ENCODE results near the gene CCDC9B.

The CCDC9B gene

DNA sequence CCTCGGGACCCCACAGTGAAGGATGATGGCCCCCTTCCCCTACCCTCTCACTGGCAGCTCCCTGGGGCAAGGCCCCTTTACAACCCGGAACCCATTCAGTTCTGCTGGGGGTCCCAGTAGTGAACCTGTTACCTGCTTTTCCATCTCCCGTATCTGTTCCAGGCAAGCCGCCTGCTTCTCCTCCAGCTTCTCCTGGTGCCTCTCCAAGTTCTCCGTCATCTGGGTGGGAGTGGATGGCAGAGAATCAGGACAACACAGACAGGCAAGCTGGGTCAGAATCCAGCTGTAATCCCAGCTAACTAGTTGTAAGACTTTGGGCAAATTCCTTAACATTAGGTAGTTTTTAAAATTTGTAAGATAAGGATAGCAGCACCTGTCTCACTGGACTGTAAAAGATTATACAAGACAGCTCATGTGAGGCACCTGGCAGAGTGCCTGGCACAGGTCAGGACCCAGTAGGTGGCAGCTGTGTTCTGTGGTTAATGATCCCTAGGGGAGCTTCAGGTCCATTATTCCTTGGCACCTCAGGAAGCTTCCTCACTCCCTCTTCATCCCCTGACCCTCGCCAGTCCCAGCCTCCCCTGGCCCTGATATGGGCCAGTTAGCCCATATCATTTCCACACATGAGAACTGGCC is 51.5 kb downstream of the CCDC9B start:
- no peak for DNase-seq (ENCODE audit: low read depth)

DNA sequence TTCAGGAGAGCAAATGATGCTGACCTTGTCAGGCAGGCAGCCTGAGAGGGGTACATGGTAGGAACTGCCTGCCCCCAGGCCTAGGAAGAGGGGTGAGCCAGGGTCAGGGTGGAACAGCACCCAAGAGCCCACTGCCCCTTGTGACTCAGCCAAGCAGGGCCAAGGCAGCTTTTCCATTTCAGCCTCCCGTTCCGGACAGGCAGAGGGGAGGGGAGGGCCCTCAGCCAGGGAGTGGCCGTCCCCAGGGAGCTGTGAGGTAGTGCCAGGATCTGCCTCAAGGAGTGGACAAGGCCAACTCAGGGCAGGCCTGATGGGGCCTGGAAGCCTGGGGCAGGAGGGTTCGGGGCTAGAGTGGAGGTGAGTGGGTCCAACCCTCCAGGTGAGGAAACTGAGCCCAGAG is 52.8 kb downstream of the CCDC9B start:
- no peak for DNase-seq (ENCODE audit: low read depth)

DNA sequence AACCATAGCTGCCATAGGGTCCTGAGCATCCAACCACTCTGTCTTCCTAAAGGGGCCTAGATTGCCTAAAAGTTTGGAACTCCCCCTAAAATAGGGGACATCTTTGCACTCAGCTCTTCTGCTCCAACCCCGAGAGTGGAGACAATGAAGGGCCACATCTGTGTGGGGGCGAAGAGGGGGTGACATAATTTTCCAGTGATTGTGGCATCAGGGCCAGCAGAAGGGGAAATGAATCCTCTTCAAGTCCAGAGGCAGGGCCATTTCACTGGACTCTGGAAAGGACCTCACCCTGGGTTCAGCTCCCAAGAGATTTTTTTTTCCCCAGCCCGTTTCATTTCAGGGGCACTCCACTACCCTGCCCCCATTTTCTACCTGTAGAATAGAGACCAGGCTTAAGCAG is 53.2 kb downstream of the CCDC9B start:
- no peak for DNase-seq (ENCODE audit: low read depth)

- DNase-seq (ENCODE audit: low read depth): no peak
Measured at GRCh38 chr15:40286794-40287193, 53.9 kb downstream of the CCDC9B start.

GRCh38 chr15:40286061-40286532 is 54.6 kb downstream of the CCDC9B start:
- no peak for DNase-seq (ENCODE audit: low read depth)

DNA sequence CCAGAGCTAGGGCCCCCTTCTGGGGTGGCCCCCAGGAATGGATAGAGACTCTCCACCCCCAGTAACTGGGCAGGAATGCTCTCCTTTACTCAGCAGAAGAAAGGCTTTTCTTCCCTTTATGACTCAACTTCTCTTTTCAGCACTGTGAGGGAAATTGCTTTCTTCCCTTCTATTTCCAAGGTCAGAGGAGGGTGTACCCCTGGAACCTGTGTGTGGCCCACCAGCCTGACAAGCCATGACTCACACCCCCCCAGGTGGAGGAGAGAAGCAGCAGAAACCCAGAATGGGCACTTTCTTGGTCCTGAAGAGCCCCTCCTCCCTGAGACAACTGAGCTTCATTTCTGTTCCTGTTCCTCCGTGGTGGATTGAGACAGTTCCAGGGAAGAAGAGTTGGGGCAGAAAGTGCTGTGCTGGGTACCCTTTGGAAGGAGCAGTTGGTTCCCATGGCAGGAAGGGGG is 55.2 kb downstream of the CCDC9B start:
- DNase-seq (ENCODE audit: low read depth): no peak

DNA sequence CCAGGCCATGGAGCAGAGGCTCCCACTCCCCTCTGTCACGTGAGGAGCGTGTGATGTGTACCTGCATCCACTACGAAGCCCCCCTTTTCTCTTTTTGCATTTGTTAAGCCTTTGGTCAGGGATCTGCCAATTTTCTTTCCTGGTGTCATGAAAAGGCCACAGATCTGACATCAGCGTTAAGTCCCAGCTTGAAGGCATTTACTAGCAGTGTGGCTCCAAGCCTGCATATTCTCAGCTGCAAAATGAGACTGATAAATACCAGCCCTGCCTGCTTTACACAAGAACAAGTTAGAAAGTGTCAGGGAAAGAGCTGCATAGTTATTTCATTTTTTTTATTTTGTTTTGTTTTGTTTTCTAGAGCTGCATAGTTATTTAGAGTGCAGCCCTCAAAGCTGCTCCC is 55.6 kb downstream of the CCDC9B start:
- DNase-seq (ENCODE audit: low read depth): no peak

GRCh38 chr15:40283615-40284300 is 57.0 kb downstream of the CCDC9B start:
- DNase-seq (ENCODE audit: low read depth): no peak

DNA sequence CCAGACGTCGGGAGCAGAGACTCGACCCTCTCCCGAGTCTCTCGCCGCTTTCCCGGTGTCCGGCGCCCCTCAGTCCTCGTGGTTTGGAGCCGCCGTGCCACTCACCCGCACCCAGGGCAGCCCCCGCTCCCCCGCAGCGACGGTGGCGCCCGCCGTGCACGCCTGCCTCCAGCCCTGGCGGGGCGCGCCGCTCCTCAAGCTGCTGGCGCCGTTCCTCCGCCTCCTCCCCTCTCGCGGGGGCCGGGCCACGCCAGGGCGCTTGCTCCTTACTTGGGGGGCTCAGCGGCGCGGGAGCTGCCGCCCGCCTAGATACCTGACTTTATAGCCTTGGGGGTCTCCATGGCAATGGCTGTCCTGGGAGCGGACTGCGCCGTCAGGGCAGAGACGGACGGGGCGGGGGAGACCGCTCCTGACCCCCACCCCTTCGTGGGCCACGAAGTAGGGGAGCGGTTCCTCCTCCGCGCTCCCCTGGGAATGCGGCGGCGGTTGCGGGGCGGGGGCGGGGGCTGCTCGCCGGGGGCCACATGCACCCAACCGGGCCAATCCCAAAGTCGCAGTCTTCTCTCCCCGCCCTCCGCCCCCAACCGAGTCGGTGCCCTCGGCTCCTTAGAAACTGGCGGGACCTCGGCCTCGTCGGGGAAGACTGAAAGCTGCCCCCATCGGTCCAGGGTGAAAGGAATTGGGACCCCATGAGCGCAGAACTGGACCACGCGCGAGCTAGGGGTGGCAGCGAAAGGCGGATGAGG is 57.7 kb downstream of the CCDC9B start, which contains the start of gene ANKRD63:
ANKRD63 (minus strand) TSS at position 196 of the 746 bp plus-strand sequence. CDS start 478 bp downstream, outside the sequence.
- DNase-seq (ENCODE audit: low read depth): no peak

- DNase-seq (ENCODE audit: low read depth): no peak
Measured at GRCh38 chr15:40282147-40282868, 58.4 kb downstream of the CCDC9B start.

DNA sequence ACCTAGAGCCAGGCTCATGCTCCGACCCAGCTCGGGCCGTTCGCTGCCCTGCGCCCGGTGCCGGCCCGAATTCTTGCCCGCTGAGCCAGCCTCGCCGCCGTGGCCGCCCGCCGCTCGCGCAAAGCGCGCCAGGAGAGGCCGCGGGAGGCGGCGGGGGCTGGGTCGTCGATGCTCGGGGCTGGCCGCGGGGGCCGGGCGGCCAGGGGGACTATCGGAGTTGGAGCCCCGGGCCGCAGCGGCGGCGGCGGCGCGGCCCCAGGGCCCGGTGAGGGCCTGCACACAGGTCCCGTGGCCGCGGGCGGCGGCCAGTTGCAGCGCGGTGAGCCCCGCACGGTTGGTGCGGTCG is 59.0 kb downstream of the CCDC9B start:
- no peak for DNase-seq (ENCODE audit: low read depth)

Measured in fibroblast of the conjunctiva (primary cell).